ENCODE data around the gene BIRC6.
"Not testable (repeated sequence)": the region's sequence is repeated elsewhere in the genome, so short reads cannot be mapped to it uniquely, and the experiment has no call there.

BIRC6 gene

DNA sequence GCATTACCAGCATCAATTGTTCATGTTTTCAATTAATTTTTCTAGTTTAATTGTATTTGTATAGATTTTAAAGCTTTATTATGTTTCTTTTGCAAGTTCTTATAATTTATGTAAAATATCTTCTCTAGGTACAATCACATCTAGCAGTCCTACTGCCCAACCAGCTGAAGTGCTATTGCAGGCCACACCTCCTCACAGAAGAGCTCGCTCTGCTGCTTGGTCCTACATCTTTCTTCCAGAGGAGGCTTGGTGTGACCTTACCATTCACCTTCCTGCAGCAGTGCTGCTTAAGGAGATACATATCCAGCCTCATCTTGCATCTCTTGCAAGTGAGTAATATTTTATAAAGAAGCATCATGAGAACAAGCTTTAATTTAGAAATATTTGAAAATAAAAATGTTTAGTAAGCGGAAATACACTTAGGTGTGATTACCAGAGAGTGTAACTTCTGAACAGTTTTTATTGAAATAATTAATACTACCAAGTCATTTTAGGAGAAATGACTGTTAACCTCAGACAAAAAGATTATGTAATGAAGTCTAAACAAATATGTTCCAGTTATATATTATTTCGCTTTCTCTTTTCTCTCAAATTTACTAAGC is 148.2 kb downstream of the BIRC6 start:
- DNase-seq (ENCODE audit: low spot score) = no peak

DNA sequence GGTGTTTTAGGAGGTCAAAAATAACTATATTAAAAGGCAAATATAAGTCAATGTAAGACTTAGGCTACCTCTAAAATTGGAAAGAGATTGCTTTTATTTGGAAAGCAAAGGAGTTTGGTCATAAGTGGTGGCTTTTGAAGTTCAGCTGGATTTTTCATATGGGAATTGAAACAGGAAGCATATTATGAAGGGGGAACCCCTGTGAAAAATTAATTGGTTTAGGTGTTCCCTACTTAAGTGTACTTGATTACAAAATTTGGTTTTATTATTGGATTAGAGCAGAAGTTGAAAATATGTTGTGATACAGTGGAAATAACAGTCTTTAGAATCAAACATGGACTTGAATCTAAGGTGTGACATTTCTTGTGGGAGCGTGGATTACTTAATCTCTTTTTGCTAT is 149.6 kb downstream of the BIRC6 start:
- DNase-seq (ENCODE audit: low spot score) = no peak

DNA sequence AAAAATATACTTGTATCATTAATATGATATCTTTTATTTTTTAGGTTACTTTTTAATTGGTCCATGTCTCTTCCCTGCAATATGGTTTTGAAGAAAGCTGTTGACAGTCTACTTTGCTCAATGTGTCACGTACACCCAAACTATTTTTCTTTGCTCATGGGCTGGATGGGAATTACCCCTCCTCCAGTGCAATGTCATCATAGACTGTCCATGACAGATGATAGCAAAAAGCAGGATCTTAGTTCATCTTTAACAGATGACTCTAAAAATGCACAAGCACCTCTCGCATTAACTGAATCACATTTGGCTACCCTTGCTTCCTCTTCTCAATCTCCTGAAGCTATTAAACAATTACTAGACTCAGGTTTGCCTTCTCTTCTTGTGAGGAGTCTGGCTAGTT is 158.1 kb downstream of the BIRC6 start:
- no peak for DNase-seq (ENCODE audit: low spot score)

DNA sequence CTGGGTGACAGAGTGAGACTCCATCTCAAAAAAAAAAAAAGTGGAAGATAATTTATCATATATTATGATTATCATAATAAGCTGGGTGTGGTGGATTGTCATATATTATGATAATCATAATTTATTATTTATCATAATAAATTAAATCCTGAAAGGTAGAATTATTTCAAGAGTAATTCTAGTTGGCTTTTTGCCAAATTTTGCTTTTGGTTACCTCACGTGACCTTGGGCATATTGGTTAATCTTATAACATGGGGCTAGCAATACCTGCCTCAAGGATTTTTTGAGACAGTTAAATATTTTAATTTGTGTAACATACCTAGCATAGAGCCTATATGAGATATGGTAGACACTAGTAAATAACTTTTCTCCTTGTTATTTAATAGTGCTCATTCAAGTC is 159.7 kb downstream of the BIRC6 start:
- no peak for DNase-seq (ENCODE audit: low spot score)

DNA sequence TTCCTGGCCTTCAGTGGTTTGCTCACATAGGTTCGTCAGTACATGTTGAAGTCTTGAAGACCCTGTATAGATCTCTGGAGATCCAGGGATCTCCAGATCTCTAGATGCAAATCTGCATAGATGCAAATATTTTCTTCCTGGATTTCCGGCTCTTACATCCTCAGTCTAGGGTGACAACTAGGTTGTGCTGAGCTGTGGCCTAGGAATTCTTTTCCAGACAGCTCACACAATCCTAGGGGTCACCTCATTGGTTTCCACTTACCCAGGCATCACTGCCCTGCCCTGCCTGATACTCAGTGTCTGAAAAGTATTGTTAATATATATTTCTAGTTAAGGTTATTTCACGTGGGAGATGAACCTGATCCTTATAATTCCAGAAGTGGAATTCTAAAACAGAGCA is 165.9 kb downstream of the BIRC6 start:
- DNase-seq (ENCODE audit: low spot score) = no peak

DNA sequence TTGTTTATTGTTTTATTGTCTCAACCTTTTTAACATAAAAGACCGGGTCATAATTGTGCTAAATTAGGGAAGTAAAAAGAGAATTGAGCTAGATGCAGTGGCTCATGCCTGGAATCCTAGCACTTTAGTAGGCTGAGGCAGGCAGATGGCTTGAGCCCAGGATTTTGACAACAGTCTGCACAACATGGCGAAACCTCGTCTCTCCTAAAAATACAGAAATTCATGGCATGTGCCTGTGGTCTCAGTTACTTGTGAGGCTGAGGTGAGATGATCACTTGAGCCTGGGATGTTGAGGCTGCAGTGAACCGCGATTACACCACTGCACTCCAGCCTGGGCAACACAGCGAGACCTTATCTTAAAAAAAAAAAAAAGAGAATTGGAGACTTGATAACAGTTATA is 166.9 kb downstream of the BIRC6 start:
- DNase-seq (ENCODE audit: low spot score) = no peak

DNA sequence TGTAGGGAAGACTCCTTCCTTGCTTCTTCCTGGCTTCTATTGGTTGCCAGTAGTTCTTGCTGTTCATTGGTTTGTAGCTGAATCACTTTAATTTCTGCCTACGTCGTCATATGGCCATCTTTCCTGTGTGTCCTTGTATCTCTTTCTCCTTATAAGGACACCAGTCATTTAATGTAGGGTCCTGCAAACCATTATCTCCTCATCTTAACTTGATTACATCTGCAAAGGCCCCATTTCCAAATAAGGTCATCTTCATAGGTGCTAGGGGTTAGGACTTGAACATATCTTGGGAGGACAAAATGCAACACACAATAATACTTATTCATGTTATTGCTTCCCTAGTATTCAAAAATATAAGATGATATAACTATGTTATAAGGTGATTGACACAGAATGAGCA is 175.5 kb downstream of the BIRC6 start:
- DNase-seq (ENCODE audit: low spot score) = no peak

DNA sequence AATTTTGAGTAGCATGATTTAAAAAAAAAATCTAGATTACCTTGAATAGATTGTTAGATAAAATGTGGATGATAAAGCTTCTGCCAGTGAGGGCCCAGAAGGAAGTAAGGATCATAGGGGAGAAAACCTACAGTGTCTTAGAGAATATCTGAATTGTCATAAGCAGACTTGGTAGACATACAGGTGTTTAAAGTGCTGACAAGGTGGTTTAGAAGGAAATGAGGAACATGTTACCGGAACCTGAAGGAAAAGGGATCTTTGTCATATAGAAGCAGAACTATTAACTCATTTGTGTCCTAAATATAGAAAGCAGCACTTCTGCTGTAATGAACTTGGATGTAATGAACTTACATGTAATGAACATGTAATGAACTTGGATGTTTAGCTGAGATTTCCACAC is 176.1 kb downstream of the BIRC6 start:
- no peak for DNase-seq (ENCODE audit: low spot score)

DNA sequence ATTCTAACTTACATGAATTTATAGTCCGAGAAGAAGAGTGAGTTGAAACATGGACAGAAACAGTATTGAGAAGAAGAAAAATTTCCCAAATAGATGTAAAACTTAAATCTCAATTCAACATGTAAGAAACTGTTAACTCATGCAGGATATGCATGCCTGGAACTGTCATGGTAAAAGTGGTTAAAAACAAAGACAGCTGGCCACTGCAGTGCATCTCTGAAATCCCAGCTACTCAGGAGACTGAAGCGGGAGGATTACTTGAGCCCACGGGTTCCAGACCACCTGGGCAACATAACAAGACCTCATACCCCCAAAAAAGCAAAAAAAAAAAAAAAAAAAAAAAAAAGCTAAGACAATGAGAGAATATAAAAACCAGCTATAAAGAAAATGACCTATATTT is 178.0 kb downstream of the BIRC6 start:
- no peak for DNase-seq (ENCODE audit: low spot score)

DNA sequence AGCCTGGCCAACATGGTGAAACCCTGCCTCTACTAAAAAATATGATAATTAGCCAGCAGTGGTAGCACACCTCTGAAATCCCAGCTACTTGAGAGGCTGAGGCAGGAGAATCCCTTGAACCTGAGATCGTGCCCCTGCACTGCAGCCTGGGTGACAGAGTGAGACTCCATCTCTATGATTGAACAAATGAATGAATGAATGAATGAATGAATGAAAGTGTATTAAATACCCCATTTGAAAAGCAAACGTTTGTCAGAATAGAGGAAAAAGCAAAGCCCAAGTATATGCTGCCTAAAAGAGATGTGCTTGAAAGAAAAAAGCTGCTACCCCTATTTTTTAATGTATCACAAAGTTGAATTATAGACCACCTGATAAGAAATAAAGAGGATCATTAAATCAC is 181.9 kb downstream of the BIRC6 start:
- DNase-seq (ENCODE audit: low spot score) = no peak

DNA sequence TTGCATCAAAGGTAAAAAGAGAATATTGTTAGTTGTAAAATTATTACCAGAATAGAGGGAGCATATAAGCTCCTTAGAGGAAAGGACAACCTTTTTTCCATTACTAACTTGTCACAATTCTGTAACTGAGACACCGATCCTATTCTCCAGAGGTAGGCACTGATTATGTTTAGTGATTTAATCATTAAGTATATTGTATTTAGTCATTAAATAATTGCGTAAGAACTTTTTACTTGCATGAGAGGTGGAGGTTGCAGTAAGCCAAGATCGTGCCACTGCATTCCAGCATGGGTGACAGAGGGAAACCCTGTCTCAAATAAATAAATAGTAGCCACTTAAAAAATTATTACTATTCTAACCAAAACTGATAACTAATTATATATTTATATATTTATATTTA is 195.7 kb downstream of the BIRC6 start:
- DNase-seq (ENCODE audit: low spot score) = not testable (repeated sequence)

DNA sequence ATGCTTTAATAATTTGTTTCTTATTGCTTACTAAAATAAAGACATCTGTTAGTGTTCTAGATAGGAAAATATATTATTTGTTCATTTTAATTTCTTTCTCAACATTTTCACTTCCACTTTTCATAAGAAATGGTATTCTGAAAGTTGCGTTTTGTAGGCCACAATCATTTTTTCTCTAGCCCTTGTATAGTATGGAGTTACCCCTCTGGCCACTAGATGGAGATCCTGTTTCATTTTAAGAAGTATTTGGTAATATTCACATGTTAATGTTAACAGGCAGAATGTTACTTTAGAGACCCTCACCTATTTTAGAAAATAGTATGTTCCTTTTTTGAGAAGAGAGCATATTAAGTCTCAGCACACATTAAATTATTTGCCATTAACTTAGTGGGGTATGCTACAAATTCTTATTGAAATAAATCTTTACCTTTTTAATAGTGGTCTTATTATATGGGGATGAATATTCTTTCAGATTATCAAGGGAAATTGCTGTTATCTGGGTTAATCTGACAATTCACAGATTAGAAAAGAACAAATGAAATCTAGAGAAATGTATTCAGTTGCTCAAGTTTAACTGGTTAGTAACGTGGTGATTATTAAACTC is 197.1 kb downstream of the BIRC6 start:
- peak; percentile 45 for DNase-seq (ENCODE audit: low spot score)

DNA sequence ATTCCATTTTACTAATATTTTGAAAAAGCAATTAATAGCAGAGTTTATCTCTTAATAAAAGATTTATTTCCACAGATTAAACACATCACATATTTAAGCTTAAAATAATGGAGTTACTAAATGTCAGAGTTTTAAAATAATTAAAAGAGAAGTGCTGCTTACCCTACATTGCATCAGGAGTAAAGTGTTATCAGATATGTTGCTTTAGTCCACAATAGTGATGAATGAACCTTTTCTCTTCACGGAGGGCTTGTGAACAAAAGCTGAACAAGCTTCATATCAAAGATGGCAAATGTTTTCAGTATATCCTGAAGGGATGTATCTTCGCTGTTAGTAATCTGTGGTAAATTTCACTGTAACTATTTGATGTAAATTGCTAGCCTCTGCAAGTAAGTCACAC is 201.7 kb downstream of the BIRC6 start:
- no peak for DNase-seq (ENCODE audit: low spot score)

DNA sequence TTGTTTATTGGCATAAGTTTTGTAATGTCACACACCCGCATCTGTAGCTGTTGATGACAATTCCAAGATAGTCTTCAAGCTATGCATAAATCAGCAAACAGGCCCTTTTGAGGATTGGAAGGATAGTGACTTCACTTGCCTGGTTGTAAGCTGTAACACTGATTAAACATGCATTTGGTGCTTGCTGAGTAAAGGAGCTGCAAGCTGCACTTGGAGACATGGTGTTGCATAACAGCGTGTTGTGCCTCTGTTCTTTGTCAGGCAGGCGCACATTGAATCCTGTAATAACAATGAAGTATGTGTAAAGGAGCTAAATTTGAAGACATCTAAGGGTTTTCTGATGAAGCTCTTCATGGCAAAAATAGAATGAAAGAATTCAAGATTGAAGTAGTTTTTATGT is 202.3 kb downstream of the BIRC6 start:
- DNase-seq (ENCODE audit: low spot score) = no peak

DNA sequence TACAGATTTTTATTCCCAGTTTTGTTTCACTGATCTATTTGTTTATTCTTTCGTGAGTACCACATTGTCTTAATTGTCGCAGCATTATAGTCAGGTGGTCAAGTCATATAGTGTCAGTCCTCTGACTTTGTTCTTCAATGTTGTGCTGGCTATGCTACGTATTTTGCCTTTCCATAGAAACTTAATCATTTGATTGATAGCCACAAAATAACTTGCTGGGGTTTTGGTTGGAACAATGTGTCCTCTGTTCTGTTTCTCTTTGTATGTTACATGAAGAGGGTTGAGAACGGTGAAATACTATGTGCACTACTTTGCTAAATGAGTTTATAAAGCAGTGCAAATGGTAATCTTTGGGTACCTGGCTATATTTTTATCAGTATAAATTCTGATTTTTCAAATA is 206.1 kb downstream of the BIRC6 start:
- DNase-seq (ENCODE audit: low spot score) = no peak

DNA sequence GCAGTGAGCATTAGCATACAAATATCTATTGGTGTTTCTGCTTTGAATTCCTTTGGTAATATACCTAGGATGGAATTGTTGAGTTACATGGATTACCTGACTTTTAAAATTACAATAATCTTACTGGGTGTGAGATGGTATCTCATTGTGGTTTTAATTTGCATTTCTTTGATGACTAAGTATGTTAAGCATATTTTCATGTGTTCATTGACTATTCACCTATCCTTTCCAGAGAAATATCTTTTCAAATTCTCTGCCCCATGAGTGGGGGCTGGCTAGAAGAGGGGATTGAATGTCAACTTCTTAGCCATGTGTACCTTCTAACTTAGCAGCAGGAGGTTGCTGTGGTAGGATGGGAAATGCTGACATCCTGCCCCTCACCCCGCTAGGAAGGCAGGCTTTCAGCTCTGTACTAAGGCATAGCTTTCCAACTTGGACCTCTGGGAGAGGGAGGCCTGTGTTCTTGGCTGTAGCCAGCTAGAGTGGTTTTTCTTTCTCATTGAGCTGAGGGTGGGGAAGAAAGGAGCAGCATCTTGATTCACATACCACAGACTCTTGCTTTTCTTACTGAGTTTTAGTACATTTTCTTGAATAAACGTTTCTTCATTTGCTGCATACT is 207.7 kb downstream of the BIRC6 start:
- no peak for DNase-seq (ENCODE audit: low spot score)

DNA sequence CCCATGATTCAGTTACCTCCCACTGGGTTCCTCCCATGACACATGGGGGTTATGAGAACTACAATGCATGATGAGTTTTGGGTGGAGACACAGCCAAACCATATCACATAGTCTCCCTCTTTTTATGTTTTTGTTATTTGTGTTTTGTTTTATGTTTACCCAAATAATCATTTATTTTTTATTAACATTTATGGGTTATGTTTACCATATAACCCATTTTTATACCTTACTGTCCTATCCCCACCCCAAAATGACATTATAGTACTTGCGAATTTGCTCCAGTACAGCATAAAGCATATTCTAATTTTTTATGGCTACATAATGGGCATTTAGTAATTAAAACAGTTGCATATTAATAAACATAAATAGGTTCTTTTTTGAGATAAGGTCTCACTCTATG is 209.1 kb downstream of the BIRC6 start:
- DNase-seq (ENCODE audit: low spot score) = no peak

DNA sequence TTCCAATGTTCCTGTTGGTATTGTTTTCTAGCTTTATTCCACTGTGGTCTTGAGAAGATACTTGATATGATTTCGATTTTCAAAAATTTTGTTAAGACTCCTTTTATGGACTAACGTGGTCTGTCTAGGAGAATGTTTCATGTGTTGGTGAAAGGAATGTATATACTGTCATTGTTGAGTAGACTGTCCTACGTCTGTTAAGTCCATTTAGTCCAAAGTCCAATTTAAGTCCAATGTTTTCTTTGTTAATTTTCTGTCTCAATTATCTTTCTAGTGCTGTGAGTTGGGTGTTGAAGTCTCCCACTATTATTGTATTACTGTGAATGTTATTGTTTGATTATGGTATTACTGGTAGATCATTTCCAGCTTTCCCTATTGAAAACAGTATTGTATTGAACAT is 215.2 kb downstream of the BIRC6 start:
- no peak for DNase-seq (ENCODE audit: low spot score)

DNA sequence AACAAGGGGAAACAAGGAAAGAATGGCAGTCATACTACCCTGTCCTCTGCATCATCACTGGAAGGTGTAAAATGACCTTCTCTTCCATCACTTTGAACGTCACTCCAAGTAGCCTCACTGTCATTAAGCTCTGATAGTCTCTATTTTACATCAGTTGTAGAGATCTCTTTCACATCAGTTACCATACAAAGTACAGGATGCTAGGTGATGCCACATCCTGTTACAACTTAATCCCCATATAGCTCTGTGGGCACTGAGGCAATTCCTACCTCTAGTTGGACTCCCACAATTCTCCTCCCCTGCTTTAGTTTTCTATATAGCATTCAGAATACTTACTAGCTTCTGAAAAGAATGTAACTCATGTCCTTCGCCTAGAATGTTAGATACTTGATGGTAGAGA is 215.9 kb downstream of the BIRC6 start:
- peak; percentile 13 for DNase-seq (ENCODE audit: low spot score)

DNA sequence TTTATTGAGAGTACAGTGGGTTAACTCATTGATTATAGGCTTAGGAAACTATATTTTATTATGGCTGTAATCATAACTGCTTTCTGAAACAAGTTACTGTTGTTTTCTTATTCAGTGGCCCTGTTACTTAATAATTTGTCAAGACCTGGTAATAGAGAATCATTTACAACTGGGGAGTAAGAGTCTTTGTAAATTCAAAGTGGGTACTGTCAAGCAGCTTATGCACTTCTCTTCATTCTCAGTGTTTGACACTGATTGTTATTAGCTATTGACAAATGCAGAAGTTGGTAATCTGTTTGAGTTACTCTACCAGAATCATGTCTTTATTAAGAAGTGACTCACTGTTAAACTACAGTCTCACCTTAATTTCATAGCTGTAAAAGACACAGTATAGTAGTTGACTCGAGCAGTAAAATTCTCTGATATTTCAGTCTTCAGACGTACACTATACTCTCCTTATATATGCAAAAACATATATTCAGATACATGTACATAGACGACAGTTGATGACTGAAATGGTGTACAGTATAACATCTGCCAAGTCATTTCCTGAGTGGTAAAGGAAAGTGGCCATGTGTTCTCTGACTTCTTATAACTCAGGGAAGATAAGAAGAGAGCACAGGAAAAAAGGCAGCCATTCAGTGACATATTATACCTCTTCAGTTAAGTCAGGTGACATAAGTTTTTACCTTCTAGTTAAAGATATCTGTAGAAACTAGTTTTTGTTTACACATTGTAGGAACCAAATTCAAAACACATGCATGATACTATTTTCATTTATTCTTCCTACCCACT is 235.0 kb downstream of the BIRC6 start:
- peak; percentile 24 for DNase-seq (ENCODE audit: low spot score)

DNA sequence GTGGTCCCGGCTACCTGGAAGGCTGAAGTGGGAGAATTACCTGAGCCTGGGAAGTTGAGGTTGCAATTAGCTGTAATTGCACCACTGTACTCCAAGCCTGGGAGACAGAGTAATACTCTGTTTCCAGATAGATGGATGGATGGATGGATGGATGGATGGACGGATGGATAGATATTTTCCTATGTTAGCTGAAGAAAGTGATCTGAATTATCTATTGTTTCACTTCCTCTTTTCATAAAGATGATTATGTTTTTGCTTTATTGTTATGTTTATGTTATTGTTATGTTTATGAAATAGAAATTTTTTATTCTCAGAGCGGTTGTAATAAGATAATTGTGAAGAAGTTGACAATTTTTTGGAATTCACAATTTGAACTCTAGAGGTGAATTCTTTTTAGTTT is 237.8 kb downstream of the BIRC6 start:
- no peak for DNase-seq (ENCODE audit: low spot score)

DNA sequence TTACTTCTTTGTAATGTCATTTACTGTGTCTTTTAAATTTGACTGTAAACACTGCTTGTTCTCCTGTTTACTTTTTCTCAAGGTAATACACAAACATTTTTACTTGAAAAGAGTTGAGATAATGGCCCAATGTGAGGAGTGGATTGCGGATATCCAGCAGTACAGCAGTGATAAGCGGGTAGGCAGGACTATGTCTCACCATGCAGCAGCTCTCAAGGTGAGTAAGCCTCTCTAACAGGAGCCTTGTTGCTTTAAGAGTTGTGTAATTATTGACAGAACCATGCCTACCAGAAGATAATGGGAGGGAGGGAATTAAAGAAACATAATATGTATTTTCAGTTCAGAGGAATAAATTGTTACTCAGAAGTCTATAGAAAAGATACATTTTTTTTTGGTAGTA is 254.5 kb downstream of the BIRC6 start:
- no peak for DNase-seq (ENCODE audit: low spot score)

DNA sequence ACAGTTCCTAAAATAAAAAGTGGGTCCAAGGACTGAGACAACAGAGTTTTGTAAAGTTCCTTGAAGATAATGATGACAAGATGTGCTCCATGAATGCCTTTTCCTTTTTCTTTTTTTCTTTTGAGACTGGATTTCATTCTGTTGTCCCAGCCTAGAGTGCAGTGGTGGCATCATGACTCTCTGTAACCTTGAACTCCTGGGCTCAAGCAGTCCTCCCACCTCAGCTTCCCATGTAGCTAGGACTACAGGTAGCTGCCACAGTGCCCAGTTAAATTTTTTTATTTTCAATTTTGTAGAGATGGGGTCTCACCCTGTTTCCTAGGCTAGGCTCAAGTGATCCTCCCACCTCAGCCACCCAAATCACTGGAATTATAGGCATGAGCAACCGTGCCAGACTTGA is 254.9 kb downstream of the BIRC6 start:
- DNase-seq (ENCODE audit: low spot score) = no peak

All from CD4-positive, alpha-beta T cell treated with Interleukin-2 at 100 ng/mL for 4 hours (primary cell).